DMS53 (cell line): ENCODE measurements around the gene DOCK1.

Source experiments
- DNase-seq: peaks from one replicate; lab custom pipeline; 2025; lab: John Stamatoyannopoulos, UW

Gene DOCK1

DNA sequence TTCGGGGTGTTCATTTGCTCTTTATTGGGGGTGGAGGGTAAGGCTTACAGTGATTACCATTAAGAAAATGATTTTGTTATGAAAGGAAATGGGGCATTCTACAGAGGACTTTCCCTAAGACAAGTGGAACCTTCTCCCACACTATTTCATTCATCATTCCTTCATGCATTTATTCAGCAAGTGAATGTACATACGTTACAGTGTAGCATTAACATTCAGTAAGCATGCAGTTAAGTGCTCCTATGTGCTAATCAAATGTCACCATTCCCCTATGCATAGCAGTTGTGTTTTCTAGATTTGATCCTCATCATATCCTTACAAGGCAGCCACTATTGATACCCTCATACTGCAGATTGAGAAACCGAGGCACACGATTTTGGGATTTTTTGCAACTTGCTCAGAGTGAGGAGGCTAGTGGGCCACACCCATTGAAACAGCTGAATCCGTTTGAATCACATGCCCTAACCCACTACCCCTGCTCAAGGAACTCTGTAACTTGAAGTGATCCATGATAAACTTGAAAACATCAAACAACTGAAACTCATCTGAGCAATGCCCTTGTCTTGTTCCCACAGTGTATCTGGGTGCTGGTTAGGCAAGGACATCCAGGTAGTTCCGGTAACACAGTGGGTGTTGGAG lies 274.5 kb downstream of the DOCK1 start:
- no peak for DNase-seq

DNA sequence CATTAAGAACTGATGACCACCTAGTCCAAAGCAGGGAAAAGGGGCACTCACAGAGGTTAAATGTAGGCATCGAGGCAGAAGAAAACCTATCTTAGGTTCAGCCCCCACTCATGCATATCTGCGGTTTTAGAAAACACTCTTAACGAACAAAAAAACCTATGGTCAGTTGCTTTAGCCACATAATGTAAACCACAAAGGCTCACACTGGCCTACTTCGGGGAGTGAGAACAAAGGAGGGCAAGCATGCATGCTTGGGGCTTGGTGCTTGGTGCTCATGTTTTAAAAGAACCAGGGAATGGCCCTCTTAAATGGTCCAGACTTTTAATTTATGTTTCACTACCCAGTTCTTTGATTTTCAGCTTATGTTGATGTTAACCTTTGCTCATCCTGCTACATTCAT lies 276.9 kb downstream of the DOCK1 start:
- DNase-seq, result no peak

DNA sequence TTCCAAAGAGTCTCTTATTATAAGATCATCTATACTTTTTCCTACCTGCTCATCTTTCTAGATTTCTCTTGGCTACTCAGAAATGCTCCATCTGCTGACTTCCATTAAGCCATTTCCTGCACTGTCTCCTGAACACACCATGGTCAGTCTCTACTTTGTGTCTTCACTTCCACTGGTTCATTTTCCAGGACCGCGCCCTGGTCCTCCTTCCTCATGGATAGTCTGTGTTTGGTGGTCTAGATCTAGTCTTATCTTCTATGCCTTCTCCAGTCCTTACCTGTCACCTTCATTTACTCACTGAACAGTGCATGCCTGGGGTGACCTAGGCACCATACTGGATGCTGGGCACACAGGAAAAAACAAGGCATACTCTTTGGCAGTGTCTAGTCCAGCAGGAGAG lies 279.4 kb downstream of the DOCK1 start:
- no peak for DNase-seq

DNA sequence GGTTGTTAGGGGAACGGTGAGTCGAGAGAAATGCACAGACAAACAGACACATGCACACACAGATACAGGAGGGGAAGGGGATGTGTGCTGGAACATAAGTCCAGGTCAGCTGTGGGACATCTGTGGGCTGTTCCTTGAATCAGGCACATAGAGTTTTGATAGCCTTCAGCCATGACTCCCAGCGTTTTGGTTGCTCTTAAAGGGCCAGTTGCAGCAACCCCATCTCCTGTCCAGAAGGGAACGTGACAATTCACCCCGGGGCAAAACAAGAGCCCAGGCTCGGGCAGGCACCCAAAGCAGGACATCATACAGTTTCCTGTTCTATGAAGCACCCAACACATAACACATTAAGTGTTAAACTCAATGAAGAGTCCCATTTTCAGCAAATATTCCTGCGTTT lies 281.6 kb downstream of the DOCK1 start:
- no peak for DNase-seq

DNA sequence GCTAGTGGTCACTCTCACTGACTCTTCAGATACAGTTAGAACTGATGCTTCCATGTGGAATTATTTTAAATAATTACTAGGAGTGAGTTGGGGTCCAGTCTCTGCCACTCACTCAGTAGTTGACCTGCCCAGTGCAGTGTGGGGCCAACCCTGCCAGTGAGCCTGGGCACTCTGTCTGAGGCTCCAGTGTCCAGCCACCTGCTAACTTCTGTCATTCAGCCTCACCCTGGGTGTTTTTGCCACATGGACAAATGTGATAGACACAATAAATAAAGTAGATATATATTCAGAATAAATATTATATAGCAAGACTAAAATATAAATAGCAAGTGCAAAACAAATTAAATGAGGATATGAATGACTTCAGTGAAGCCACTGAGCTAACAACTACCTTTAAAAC lies 284.0 kb downstream of the DOCK1 start:
- no peak for DNase-seq

DNA sequence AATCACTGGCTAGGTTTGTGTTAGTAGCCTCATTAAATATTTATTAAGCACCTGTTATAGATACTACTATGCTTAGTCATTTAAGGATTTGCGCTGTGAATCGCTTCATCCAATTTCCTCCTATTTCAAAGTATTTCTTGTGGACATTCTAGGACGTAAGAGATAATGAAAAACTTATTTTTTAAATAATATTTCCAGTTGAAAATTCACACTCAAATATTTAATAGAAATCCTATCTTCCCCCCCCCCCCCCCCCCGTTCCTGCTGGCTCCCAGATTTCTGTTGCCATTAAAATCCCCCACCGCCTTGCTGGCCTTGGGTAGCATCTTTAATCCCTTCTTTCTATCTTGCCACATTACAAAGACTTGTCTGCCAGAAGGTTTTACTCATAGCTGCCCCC lies 285.2 kb downstream of the DOCK1 start:
- no peak for DNase-seq

DNA sequence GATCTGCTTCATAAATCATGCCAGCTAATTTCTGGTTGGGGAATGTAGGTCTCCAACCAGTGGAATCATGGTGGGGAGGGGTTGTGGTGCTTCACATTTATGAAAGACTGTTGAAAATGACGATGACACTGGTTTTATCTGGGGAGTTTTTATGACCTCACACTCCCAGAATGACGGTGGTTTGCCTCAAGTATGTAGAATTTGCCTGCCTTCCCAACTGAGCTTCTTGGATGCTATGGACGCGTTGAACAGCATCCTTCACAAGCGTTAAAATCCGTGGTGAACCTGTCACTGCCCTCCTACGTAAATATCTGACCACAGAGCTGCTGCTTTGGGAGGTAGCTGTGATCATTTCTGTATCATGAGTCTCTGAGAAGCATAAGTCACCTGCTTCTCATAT lies 287.9 kb downstream of the DOCK1 start:
- no peak for DNase-seq

DNA sequence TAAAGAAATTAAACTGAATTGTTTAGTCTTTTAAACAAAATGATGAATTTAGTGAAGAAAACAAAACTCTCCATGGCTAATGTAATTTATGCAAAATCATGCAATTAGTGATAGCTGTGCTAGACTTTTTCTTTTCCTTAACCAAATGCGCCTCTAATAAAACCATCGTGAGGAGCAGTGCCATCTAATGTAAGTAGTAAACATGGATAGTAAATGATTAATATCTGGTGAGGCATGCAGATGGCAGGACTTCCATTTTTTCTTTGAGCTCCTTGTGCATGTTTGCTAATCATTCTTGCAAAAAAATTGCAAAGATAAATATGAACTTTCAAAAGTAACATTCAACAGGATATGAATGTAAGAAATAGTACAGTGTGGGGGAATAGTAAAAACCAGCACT lies 288.9 kb downstream of the DOCK1 start:
- DNase-seq, result no peak

DNA sequence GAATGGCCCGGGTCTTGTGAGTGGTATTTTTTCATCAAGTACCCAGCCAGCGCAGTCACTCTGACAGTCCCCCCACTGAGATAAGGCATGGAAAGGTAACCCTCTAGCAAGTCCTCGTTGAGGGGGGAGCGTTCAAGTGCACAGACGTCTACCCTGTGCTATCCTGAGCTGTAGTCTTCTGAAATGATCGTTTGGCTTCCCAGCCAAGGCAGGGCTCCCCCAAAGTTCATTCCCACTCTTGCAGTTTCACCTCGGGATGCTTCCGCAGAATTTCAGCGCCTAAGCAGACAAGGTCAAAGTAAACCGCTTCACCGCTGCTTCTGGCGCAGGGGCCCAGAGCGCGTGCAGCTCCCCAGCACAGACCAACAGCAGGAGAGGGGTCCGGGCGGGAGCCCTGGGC lies 289.4 kb downstream of the DOCK1 start:
- DNase-seq, result no peak

DNA sequence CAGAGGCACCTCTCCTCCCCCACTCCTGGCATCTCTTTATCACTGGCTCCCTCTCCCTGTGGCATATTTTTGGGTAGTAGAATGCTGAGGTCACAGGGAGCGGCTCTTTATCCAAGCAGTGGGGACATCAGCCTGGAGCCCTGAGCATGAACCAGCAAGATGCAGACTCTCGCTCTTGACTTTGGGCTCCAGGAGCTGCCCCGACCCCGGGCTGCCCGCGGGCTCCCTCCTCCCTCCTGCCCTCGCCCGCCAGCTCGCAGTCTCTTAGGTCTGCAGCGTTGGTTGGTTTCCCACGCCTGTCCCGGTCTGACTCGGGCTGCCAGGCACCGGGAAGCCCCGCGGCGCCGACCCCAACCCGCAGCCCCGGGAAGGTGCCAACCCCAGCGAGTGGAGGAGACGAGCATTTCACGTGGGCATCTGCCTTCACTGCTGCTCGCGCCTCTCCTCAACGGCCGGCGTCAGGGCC lies 289.8 kb downstream of the DOCK1 start:
- DNase-seq, result peak; percentile 9

DNA sequence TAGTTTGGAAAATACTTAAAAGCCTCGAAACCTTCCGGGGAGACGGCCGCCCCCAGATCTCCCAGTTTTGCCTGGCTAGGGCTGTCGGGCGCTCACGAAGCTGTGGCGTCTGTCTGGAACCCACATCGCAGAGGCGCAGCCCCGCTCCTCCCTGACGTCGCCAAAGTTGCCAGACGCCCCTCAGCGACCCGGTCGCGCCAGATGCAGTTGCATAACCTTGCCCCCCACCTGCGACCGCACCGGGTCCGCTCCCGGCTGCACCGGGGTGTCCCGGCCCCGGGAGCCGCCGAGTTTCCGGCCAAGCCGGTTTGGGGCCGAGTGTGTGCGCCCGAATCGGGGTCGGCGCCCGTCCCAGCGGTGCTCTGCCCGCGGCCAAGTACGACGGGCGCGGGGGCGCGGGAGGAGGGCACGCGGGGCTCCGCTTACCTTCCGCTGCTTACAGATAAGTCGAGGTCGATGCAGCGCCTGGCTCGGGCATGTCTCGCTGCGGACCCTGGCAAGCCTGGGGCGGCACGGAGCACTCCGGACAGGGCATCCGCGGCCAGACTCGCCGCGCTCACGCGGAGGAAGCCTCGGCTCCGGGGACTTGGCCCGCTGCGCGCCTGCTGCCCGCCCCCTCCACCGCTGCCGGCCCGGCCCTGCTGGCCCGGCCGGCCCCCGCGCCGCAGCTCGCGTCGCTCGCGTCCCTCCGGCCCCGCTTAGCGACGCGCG lies 290.5 kb downstream of the DOCK1 start:
- peak; percentile 30 for DNase-seq

DNA sequence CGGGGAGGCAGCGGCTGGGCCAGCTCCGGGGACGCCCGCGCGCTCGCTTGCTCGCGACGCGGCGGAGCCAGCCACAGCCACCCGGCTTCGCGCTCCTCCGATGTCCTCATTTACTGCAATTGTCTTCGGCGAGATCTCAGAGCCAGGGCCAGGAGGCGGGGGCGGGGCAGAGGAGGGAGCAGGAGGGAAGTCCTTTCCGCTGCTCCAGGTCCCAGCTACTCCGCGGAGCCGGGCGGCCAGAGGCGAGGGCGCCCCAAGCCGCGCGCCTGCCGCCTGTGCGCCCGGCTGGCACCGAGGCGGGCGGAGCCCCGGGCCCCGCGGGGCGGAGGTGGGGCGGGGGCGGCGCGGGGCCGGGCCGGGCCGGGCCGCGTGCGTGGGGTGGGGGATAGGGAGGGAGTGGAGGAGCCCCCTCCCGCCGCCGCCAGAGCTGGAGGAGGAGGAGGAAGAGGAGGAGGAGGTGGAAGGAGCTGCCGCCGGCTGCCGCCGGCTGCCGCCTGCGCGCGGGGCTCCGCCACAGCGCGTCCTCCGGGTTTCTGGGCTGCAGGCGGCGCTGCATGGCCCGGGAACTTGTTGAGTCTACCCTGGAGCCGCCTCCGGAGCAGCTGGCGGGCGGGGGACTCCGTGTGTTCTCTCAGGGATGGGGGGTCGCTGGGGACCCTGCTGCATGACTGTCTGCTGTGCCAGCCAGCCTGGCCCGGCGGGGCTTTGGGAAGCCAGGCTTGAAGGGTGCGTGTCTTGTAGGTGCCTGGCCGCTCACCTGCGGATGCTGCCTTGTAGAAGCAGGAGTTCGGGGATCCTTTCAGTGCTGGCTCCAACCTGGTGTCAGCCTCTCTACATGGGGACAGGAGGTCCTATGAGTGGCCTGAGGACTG lies 291.3 kb downstream of the DOCK1 start, which contains the start of gene INSYN2A:
INSYN2A (minus strand) TSS at position 310 of the 872 bp plus-strand sequence. CDS start 20,196 bp downstream, outside the sequence.
- peak; percentile 30 for DNase-seq

DNA sequence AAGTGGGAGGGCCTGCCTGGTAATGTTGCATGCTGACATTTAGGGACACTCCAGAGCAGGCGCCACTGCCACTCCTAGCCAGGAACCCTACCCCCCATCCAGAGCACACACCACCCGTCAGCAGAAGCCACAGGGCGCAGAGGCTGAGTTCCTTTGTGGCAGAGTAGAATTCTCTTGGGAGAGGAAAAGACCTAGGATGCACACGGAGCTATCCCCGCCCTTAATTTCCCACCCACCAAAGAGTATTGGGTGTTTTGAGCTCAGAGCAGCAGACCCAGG lies 291.9 kb downstream of the DOCK1 start:
- DNase-seq, result no peak

DNA sequence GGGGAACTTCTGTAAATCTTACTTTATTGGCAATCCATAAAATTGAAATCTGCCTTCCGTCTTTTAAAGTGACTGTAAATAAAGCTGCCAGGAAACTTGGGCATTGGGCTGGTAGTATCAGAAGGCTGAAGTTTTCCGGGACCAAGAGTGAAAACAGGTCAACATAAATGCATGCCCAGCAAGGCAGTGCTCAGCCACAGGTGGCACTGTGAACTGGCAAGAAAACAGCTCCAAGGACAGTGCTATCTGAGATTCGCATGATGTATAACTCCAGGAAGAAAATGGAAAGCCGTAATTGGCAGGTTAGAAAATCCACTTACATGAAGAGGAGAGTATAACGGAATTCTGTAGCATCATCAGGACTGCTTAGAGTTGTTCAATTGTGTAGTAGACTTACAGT lies 293.1 kb downstream of the DOCK1 start:
- DNase-seq, result no peak

DNA sequence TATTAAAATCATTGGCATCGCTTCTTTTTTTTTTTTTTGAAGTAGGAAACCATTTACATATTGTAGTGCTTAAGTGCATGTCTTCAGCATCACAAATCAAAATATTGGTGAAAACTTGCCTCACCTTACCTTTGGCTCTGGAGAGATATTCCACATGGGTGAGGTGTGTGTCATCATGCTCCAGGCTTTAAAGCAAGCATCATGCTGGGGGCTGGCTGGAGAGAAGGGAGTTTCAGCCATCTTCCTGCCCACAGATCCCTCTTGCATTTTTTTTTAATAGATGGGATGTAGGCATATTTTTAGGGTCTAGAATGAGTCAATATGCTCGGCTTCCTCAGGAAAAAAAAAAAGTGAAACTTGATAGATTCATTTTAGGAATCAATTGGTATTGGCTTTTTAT lies 293.5 kb downstream of the DOCK1 start:
- no peak for DNase-seq

DNA sequence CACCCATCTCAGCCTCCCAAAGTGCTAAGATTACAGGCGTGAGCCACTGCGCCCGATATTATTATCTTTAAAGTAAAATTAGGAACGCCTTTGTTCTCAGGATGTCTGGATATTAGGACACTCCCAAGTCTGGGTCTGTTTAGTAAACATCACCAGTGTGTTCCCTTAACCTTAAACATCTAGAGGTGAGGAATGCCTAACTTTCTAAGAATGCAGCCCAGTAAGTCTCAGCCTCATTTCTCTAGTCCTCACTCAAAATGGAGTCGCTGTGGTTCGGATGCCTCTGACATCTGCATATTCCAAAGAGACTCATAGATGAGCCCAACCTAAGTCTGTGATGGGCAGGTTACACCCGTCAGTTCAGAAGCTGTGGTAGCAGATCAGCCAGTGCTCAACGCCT lies 295.4 kb downstream of the DOCK1 start:
- DNase-seq, result no peak

DNA sequence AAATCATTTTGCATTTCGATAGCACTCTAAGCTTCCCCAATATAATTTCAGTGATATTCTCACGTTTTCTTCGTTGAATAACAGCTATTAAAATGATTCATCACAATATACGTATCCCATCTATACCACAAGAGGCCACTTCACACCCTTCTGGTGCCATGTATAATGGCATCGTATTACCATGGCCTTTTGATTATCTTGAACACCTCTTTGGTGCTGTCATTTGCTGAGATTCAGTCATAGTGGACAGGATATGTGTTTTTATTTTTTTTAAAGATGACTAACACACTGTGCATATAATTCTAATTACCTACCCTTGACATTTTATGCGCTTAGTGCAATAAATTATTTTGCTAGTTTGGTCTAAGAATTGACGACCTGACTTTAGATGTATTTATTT lies 297.8 kb downstream of the DOCK1 start:
- DNase-seq, result no peak

DNA sequence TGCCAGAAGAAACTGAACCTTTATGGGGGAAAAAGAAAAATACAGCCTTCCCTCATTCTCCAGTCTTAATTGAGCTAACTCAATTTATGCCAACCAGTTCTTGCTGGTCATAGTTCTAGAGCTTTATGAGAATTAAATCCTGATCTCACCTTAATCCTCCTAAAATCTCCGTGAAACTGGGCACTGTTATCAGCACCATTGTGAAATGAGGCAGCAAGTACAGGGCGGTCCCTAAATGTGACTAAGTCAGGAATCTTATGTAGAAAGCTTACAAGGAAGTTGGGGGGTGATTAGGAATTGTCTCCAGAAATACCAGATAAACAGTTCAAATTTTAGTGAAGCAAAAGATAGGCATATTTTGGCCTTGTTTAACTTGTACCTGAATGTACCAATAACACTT lies 301.9 kb downstream of the DOCK1 start:
- no peak for DNase-seq

DNA sequence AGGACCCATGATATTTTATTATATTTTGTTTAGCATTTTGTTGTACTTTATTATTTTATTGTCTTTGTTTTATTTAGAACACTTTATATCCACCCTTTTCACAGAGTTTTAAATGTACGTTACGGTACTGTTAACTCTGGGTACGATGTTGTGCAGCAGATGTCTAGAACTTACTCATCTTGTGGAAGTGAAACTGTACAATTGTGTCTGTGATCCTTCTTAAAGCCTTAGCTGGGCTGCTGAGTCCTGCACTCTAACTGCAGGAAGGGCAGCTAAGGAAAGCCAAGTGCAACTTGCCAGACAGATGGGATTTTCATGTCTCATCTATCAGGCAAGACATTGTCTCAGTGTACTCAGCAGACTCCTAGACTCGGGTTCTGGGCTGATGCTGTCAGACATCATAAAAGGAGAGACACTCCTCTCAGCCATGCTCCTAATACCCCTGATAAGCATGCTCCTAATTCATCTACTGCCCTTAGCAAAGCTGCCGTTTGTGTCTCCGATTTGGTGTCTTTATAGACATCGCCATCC lies 305.8 kb downstream of the DOCK1 start:
- DNase-seq, result no peak

DNA sequence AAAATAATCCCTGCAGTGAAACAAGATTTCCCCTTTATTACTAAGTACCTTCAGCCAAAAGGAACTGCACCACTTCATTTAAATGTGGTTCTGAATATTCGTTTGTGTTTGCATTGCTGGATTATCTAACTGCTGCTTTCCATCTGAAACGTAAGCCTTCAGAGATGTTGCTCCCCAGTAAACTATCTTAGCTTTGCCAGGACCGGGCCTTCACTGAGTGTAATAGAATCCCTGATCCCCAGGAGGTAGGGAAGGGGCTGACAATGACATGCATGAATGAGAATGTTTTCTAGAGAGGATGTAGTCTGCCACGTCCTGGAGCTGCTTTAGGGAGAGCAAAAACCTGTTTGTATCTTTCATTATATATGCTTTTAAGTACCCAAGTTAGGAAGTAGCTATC lies 310.6 kb downstream of the DOCK1 start:
- no peak for DNase-seq

DNA sequence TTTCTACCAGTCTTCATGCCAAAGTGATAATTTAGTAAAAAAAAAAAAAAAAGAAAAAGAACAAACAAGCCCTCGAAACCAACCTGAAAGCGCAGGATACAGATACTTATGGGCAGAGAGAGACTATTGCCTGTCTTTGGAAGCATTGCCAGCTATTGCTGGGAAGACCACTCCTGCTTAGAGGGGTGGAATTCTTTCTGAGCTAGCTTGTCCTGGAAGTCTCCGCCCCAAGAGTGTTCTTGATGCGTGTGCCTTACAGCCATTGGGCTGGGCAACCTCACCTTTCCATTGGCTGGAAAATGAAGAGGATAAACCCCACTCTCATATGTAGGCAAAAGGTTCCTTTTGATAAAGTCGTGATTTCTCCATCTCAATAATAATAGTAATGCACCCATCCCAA lies 311.0 kb downstream of the DOCK1 start:
- DNase-seq, result no peak

DNA sequence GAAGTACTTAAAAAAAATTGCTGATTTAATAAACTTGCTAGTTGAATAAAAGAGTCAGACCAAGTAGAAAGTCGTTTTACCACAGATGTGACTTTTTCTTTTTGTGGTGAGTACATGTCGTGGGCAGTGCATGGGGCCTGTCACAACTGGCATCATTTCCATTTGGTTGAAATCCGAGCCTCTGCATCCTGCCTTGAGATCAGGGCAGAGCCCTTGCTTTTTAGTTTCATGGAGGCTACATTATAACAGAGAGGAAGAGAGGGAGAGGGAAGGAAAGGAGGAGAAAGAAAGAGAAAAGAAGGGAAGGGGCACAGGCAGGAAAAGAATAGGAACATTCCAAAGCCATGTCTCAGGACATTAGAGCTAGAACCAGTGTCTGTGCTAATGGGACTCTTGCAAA lies 311.6 kb downstream of the DOCK1 start:
- no peak for DNase-seq

DNA sequence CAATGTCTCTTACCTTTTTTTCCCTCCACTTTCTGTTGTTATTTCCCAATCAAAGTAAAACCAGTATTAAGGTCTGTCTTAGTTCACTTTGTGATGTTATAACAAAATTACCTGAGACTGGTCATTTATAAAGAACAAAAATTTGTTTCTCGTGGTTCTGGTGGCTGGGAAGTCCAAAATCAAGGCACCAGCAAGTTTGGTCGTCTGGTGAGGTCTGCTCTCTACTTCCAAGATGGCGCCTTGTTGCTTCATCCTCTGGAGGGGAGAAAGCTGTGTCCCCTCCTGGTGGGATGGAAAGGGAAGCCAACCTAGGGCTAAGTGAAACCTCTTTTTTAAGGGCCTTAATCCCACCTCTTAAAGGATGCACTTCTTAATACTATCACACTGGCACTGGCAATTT lies 313.4 kb downstream of the DOCK1 start:
- no peak for DNase-seq
